NB4 (cell line): Measurements from ENCODE around the gene TRIP13.

Experiments
- DNase-seq: peaks from one replicate; pipeline ENCODE4 v3.0.0; 2010; ENCODE audit warnings: low read depth
- H3K4me3 ChIP-seq: one replicate; pipeline ENCODE4 v1.5.1; 2011; ENCODE audit warnings: mild to moderate bottlenecking, low read depth, low read length, moderate library complexity
- CTCF ChIP-seq: IDR thresholded peaks from one replicate; pipeline ENCODE4 v1.5.1; 2012; ENCODE audit warnings: low read depth, low read length
- MAX ChIP-seq: IDR thresholded peaks from 2 replicates; pipeline ENCODE4 v1.6.1; 2011; ENCODE audit warnings: low read depth, low read length
- MYC ChIP-seq: IDR thresholded peaks from 2 replicates; pipeline ENCODE4 v1.6.1; 2011; ENCODE audit warnings: low read depth, low read length
- POLR2A ChIP-seq: IDR thresholded peaks from 2 replicates; pipeline ENCODE4 v1.6.1; 2011; ENCODE audit warnings: mild to moderate bottlenecking; ENCODE audit not compliant: insufficient read length; ENCODE audit errors: extremely low read depth

TRIP13 gene

GRCh38 chr5:947626-948471 is 55.2 kb downstream of the TRIP13 start:
- TF ChIP-seq CTCF, result no peak
- no peak for TF ChIP-seq MYC
- TF ChIP-seq POLR2A, result no peak
- TF ChIP-seq MAX, result no peak
- no peak overlapping the region for H3K4me3 ChIP-seq
- DNase-seq, result peak; percentile 82

GRCh38 chr5:948472-949274 is 56.0 kb downstream of the TRIP13 start:
- no peak overlapping the region for H3K4me3 ChIP-seq
- TF ChIP-seq CTCF, result no peak
- TF ChIP-seq MYC, result no peak
- no peak for TF ChIP-seq MAX
- TF ChIP-seq POLR2A, result no peak
- peak; percentile 66 for DNase-seq

- H3K4me3 ChIP-seq, result no peak overlapping the region
- no peak for DNase-seq
- TF ChIP-seq MYC (no peak), MAX (no peak), POLR2A (no peak)
Observed at GRCh38 chr5:949275-949543, 56.5 kb downstream of the TRIP13 start.

GRCh38 chr5:949815-950560 is 57.3 kb downstream of the TRIP13 start:
- TF ChIP-seq MYC (no peak), CTCF (no peak), MAX (no peak), POLR2A (no peak)
- no peak overlapping the region for H3K4me3 ChIP-seq
- no peak for DNase-seq

GRCh38 chr5:951940-952596 is 59.4 kb downstream of the TRIP13 start:
- no peak for DNase-seq
- TF ChIP-seq POLR2A (no peak), MAX (no peak), MYC (no peak), CTCF (no peak)
- no peak overlapping the region for H3K4me3 ChIP-seq
